GM23338 (cell line): ENCODE results near the gene MAOA.

Source experiments
- CTCF ChIP-seq, 2 experiments: fragments of 200-600 bp in 1 of 2; sonication (generic) in 1 of 2; conservative IDR thresholded peaks; 2 replicates each; pipeline versions ENCODE4 v1.5.1 to v1.6.1; 2016 to 2017; ENCODE audit warnings: antibody characterized with exemption in 2 of 2, low read depth in 2 of 2, mild to moderate bottlenecking in 2 of 2, moderate library complexity in 1 of 2
- EZH2 ChIP-seq: fragments of 200-600 bp; sonication (generic); IDR thresholded peaks from one replicate; pipeline ENCODE4 v1.8.0; 2017; ENCODE audit warnings: antibody characterized with exemption, mild to moderate bottlenecking, low read depth; ENCODE audit not compliant: unreplicated experiment
- EZH2phosphoT487 ChIP-seq: fragments of 200-600 bp; sonication (generic); IDR thresholded peaks from one replicate; pipeline ENCODE4 v1.8.1; 2018; ENCODE audit warnings: antibody characterized with exemption; ENCODE audit not compliant: unreplicated experiment
- NANOG ChIP-seq: IDR thresholded peaks from 2 replicates; pipeline ENCODE4 v1.6.1; 2016; ENCODE audit warnings: antibody characterized with exemption, borderline replicate concordance
- POLR2AphosphoS5 ChIP-seq: IDR thresholded peaks from 2 replicates; pipeline ENCODE4 v1.6.1; 2016; ENCODE audit warnings: antibody characterized with exemption, low read depth
- STAT1 ChIP-seq: IDR thresholded peaks from one replicate; pipeline ENCODE4 v1.6.1; 2016; ENCODE audit warnings: antibody characterized with exemption; ENCODE audit not compliant: unreplicated experiment
- TF ChIP-seq, protein P1 (sequence below): IDR thresholded peaks from one replicate; pipeline ENCODE4 v1.6.1; 2018; ENCODE audit warnings: antibody characterized with exemption; ENCODE audit not compliant: unreplicated experiment

DNA sequence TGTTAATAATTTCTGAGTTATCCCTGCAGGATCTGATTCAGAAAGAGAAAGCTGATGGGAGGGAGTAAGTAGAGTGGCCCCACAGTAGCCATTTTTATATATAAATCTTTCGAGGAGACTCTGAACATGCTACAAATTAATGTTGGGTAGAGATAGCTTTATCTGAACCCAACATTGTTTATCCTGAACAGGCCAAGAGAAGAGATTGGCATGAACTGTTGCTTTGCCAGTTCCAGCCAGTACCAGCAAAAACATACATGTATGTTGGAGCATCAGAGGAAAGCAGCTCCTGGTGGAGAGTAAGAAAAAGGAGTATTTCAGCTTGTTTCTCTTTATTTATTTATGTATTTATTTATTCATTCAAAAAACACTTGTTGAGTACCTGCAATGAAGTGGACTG is 1.6 kb downstream of the MAOA start:
- TF ChIP-seq EZH2 (no peak), NANOG (no peak), CTCF (conservative IDR thresholded peaks at IDR 0.05; ENCODE audit: low read depth in 2 of 2) (no peak), POLR2AphosphoS5 (no peak), EZH2phosphoT487 (no peak), STAT1 (no peak)
- TF ChIP-seq, protein P1, sequence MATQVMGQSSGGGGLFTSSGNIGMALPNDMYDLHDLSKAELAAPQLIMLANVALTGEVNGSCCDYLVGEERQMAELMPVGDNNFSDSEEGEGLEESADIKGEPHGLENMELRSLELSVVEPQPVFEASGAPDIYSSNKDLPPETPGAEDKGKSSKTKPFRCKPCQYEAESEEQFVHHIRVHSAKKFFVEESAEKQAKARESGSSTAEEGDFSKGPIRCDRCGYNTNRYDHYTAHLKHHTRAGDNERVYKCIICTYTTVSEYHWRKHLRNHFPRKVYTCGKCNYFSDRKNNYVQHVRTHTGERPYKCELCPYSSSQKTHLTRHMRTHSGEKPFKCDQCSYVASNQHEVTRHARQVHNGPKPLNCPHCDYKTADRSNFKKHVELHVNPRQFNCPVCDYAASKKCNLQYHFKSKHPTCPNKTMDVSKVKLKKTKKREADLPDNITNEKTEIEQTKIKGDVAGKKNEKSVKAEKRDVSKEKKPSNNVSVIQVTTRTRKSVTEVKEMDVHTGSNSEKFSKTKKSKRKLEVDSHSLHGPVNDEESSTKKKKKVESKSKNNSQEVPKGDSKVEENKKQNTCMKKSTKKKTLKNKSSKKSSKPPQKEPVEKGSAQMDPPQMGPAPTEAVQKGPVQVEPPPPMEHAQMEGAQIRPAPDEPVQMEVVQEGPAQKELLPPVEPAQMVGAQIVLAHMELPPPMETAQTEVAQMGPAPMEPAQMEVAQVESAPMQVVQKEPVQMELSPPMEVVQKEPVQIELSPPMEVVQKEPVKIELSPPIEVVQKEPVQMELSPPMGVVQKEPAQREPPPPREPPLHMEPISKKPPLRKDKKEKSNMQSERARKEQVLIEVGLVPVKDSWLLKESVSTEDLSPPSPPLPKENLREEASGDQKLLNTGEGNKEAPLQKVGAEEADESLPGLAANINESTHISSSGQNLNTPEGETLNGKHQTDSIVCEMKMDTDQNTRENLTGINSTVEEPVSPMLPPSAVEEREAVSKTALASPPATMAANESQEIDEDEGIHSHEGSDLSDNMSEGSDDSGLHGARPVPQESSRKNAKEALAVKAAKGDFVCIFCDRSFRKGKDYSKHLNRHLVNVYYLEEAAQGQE, result no peak
